Central memory CD8-positive, alpha-beta T cell (primary cell): ENCODE measurements around the gene PRPF38B.
A peak's percentile ranks its signal among the peaks of the same experiment; 100 is the strongest.
"Not testable (repeated sequence)": the region's sequence is repeated elsewhere in the genome, so short reads cannot be mapped to it uniquely, and the experiment has no call there.

Experiments used
- ATAC-seq: fragments of 150-1000 bp; cut with Tn5 transposase; replicated peaks from 2 replicates; pipeline ENCODE4 v1.10.0; 2022; ENCODE audit warnings: mild to moderate bottlenecking, moderate FRiP score, moderate number of reproducible peaks; ENCODE audit not compliant: poor library complexity, severe bottlenecking; ENCODE audit errors: extremely low read depth
- DNase-seq, 2 donors: peaks; one replicate each; pipeline ENCODE4 v3.0.0; 2021; ENCODE audit warnings: low spot score in 2 of 2
- H3K27ac Mint-ChIP-seq: one replicate; pipeline ENCODE4 v1.8.0; 2022; ENCODE audit warnings: low read depth, mild to moderate bottlenecking, moderate library complexity, mixed read lengths
- H3K27me3 Mint-ChIP-seq: one replicate; pipeline ENCODE4 v1.8.0; 2022; ENCODE audit warnings: mixed read lengths
- H3K36me3 Mint-ChIP-seq: one replicate; pipeline ENCODE4 v1.8.0; 2022; ENCODE audit warnings: mild to moderate bottlenecking, moderate library complexity, mixed read lengths; ENCODE audit not compliant: insufficient read depth
- H3K4me1 Mint-ChIP-seq: one replicate; pipeline ENCODE4 v1.8.0; 2022; ENCODE audit warnings: mixed read lengths
- H3K4me3 Mint-ChIP-seq: one replicate; pipeline ENCODE4 v1.8.0; 2022; ENCODE audit warnings: mild to moderate bottlenecking, moderate library complexity, mixed read lengths
- H3K9me3 Mint-ChIP-seq: one replicate; pipeline ENCODE4 v1.8.0; 2022; ENCODE audit warnings: mixed read lengths

The PRPF38B gene

DNA sequence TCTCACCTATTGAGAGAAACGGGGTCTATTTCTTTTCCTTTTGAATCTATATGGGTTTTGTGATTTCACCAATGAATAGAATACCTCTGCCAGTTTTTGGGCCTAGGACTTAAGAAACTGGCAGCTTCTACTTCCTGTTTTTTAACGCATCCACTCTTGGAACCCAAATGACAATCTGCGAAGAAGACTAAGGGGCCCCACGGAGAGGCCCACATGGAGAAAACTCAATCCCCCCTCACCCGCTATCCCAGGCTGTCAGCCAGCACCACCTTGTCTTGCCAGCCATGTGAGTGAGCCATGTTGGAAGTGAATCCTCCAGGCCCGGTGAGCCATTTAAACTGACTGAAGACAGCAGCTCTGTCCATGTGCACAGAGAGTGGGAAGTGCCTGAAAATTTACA, 27.6 kb upstream of the PRPF38B start:
- DNase-seq (no peak), ATAC-seq (no peak)
- no peak overlapping the region for H3K4me3 Mint-ChIP-seq
- H3K36me3 Mint-ChIP-seq = peaks cover 15% of the 10 kb centered on the region
- no peaks in the 10 kb centered on the region for H3K27me3 Mint-ChIP-seq
- peaks cover 18% of the 10 kb centered on the region for H3K4me1 Mint-ChIP-seq
- H3K27ac Mint-ChIP-seq = no peak overlapping the region
- H3K9me3 Mint-ChIP-seq = no peaks in the 10 kb centered on the region

DNA sequence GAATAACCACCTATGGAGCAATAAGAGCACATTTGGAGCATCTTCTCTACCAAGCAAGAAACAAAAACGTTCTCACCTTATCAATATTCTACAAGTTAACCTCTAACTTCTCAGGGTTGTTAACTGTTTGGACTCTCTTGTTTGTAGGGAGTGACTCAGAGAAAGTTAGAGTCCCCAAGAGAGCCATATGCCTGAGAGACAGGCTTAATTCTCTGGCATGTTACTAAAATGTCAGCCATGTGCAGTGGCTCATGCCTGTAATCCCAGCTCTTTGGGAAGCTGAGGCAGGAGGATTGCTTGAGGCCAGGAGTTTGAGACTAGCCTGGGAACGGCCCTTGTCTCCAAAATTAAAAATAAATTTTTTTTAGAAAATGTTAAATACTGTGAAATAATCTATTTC, 27.0 kb upstream of the PRPF38B start:
- H3K4me3 Mint-ChIP-seq = no peak overlapping the region
- peaks cover 12% of the 10 kb centered on the region for H3K4me1 Mint-ChIP-seq
- H3K9me3 Mint-ChIP-seq = no peaks in the 10 kb centered on the region
- ATAC-seq (no peak), DNase-seq (no peak)
- no peaks in the 10 kb centered on the region for H3K27me3 Mint-ChIP-seq
- H3K27ac Mint-ChIP-seq = no peak overlapping the region
- H3K36me3 Mint-ChIP-seq = peaks cover 13% of the 10 kb centered on the region

- ATAC-seq = no peak
- H3K4me3 Mint-ChIP-seq = no peak overlapping the region
- no peaks in the 10 kb centered on the region for H3K27me3 Mint-ChIP-seq
- no peak for DNase-seq
- H3K4me1 Mint-ChIP-seq = peaks cover 10% of the 10 kb centered on the region
- H3K36me3 Mint-ChIP-seq = peaks cover 8% of the 10 kb centered on the region
- H3K27ac Mint-ChIP-seq = no peak overlapping the region
- H3K9me3 Mint-ChIP-seq = no peaks in the 10 kb centered on the region
These were observed 26.3 kb upstream of the PRPF38B start for GRCh38 chr1:108665771-108666170.

GRCh38 chr1:108667422-108667821, 24.7 kb upstream of the PRPF38B start:
- not testable (repeated sequence) for H3K9me3 Mint-ChIP-seq, DNase-seq, H3K4me3 Mint-ChIP-seq, ATAC-seq, H3K36me3 Mint-ChIP-seq, H3K27ac Mint-ChIP-seq, H3K27me3 Mint-ChIP-seq
- peaks cover 22% of the 10 kb centered on the region for H3K4me1 Mint-ChIP-seq

- Mint-ChIP-seq H3K27me3 (no peaks in the 10 kb centered on the region), H3K9me3 (no peaks in the 10 kb centered on the region), H3K4me3 (no peak overlapping the region), H3K27ac (no peak overlapping the region), H3K36me3 (no peaks in the 10 kb centered on the region), H3K4me1 (peaks cover 13% of the 10 kb centered on the region)
- ATAC-seq (no peak), DNase-seq (no peak)
These were observed 23.3 kb upstream of the PRPF38B start for GRCh38 chr1:108668777-108669176.

DNA sequence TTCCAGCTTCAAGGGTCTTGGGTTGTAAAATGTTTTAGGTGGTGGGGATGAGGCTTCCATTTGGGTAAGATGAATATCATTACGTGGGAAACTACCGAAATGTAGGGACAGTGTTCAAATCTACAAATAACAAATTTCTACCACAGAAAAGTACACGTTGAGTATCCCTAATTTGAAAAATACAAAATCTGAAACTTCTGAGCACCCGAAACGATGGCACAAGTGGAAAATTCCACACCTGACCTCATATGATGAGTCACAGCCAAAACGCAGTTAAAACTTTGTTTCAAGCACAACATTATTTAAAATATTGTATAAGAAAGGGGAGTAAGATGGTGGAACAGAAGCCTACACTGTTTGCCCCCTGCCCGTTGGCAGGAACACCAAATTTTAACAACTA, 22.4 kb upstream of the PRPF38B start:
- Mint-ChIP-seq H3K4me1 (peaks cover 13% of the 10 kb centered on the region), H3K4me3 (no peak overlapping the region), H3K9me3 (no peaks in the 10 kb centered on the region), H3K27ac (no peak overlapping the region), H3K27me3 (no peaks in the 10 kb centered on the region), H3K36me3 (no peaks in the 10 kb centered on the region)
- ATAC-seq (no peak), DNase-seq (no peak)

- H3K27ac Mint-ChIP-seq = no peak overlapping the region
- no peak for DNase-seq
- no peaks in the 10 kb centered on the region for H3K36me3 Mint-ChIP-seq
- ATAC-seq = no peak
- H3K27me3 Mint-ChIP-seq = no peaks in the 10 kb centered on the region
- peaks cover 13% of the 10 kb centered on the region for H3K4me1 Mint-ChIP-seq
- no peaks in the 10 kb centered on the region for H3K9me3 Mint-ChIP-seq
- H3K4me3 Mint-ChIP-seq = no peak overlapping the region
These were observed 21.9 kb upstream of the PRPF38B start for GRCh38 chr1:108670131-108670773.

- no peaks in the 10 kb centered on the region for H3K36me3 Mint-ChIP-seq
- H3K4me3 Mint-ChIP-seq = no peak overlapping the region
- ATAC-seq (no peak), DNase-seq (no peak)
- H3K9me3 Mint-ChIP-seq = no peaks in the 10 kb centered on the region
- H3K27ac Mint-ChIP-seq = peak overlapping the region; percentile 79
- H3K27me3 Mint-ChIP-seq = no peaks in the 10 kb centered on the region
- H3K4me1 Mint-ChIP-seq = peaks cover 13% of the 10 kb centered on the region
These were observed 21.0 kb upstream of the PRPF38B start for GRCh38 chr1:108671143-108671542.

DNA sequence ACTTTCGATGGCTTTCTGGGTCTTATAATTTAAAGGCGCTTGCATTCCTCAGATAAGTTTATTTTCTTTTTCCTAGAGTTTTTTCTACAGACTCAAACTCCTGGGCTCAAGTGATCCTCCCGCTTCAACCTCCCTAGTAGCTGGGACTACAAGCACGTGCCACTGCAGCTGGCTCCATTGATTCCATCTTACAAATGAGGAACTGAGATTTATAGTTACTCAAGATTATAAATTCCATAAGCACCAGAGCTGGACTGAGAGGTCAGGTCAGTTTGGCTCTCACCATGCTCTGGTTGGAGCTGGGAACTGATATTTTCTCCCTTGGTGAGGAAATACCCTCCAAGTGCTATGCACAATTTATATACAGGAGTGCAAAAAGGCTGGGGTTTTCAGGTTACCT, 13.4 kb upstream of the PRPF38B start:
- H3K4me3 Mint-ChIP-seq = no peak overlapping the region
- peaks cover 5% of the 10 kb centered on the region for H3K4me1 Mint-ChIP-seq
- ATAC-seq = no peak

GRCh38 chr1:108679586-108680213, 12.4 kb upstream of the PRPF38B start:
- Mint-ChIP-seq H3K9me3 (no peaks in the 10 kb centered on the region), H3K36me3 (peaks cover 3% of the 10 kb centered on the region), H3K27ac (no peak overlapping the region), H3K27me3 (no peaks in the 10 kb centered on the region), H3K4me3 (no peak overlapping the region), H3K4me1 (peaks cover 5% of the 10 kb centered on the region)
- no peak for DNase-seq
- ATAC-seq = no peak

More for the DNA sequence above, 13.4 kb upstream of the PRPF38B start:
- Mint-ChIP-seq H3K27ac (no peak overlapping the region), H3K27me3 (no peaks in the 10 kb centered on the region), H3K9me3 (no peaks in the 10 kb centered on the region), H3K36me3 (peaks cover 3% of the 10 kb centered on the region)
- no peak for DNase-seq

DNA sequence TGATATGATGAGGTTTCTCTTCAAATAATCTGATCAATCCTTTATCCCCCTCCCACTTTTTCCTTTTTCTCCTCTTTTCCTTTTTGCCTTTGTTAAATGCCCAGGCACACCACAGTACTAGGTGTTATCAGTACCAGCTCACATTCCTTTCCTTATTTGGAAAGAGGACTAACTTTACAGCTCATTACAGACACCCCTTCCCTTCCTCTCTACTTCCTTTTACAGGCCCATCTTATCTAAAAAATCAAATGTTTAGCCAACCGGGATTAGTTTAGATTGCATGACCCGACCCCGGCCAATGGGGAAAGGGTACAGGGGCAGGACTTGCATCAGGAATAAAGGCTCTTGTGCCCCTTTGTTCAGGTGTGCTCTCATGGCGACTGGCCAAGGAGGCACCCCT, 10.4 kb upstream of the PRPF38B start:
- H3K27ac Mint-ChIP-seq, H3K4me1 Mint-ChIP-seq, ATAC-seq, H3K36me3 Mint-ChIP-seq, H3K4me3 Mint-ChIP-seq, H3K27me3 Mint-ChIP-seq, DNase-seq, H3K9me3 Mint-ChIP-seq: not testable (repeated sequence)

GRCh38 chr1:108685529-108685928, 6.6 kb upstream of the PRPF38B start:
- Mint-ChIP-seq H3K4me3 (no peak overlapping the region), H3K27ac (no peak overlapping the region), H3K27me3 (no peaks in the 10 kb centered on the region), H3K36me3 (peaks cover 2% of the 10 kb centered on the region), H3K4me1 (peaks cover 3% of the 10 kb centered on the region), H3K9me3 (no peaks in the 10 kb centered on the region)
- DNase-seq (no peak), ATAC-seq (no peak)

- H3K36me3 Mint-ChIP-seq = peaks cover 9% of the 10 kb centered on the region
- ATAC-seq (no peak), DNase-seq (no peak)
- peaks cover 16% of the 10 kb centered on the region for H3K4me1 Mint-ChIP-seq
- no peaks in the 10 kb centered on the region for H3K27me3 Mint-ChIP-seq
- no peak overlapping the region for H3K4me3 Mint-ChIP-seq
- no peaks in the 10 kb centered on the region for H3K9me3 Mint-ChIP-seq
- H3K27ac Mint-ChIP-seq = no peak overlapping the region
These were observed 5.3 kb upstream of the PRPF38B start for GRCh38 chr1:108686614-108687313.
